Measurements from ENCODE around the gene PDXK.

GRCh38 chr21:43697758-43698643, 20.9 kb upstream of the PDXK start:
- TF ChIP-seq CTCF (IDR thresholded peaks at IDR 0.05; ENCODE audit: poor library complexity) (no peak), EZH2 (IDR thresholded peaks at IDR 0.05; ENCODE audit: borderline replicate concordance) (no peak)
